ENCODE data around the gene MTURN. TPM values are rescaled to one million over a fixed set of nuclear protein-coding genes. Genes with fewer than 3 reads are reported as not detected.

MTURN gene
- total RNA-seq, 1 donor from 2014 or later: 20.1 TPM

DNA sequence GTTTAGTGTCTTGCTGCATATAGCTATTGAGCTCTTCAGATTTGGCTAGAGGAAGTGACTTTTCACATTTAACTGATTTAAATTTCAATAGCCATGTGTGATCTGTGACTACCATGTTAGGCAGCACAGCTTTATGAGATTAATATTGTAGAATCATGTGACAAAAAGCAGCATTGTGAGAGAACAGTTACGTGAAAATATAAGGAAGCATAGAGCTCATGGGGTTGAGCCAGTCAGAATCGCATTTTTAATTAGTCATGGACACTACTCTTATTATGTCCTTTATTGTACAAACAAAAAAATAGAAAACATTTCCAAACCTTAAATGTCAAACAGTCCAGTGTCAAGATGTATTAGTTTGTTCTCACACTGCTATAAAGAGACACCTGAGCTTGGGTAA lies 48.0 kb downstream of the MTURN start:
- no peak for DNase-seq (ENCODE audit: low spot score, unreplicated experiment)
- TF ChIP-seq, protein P1, sequence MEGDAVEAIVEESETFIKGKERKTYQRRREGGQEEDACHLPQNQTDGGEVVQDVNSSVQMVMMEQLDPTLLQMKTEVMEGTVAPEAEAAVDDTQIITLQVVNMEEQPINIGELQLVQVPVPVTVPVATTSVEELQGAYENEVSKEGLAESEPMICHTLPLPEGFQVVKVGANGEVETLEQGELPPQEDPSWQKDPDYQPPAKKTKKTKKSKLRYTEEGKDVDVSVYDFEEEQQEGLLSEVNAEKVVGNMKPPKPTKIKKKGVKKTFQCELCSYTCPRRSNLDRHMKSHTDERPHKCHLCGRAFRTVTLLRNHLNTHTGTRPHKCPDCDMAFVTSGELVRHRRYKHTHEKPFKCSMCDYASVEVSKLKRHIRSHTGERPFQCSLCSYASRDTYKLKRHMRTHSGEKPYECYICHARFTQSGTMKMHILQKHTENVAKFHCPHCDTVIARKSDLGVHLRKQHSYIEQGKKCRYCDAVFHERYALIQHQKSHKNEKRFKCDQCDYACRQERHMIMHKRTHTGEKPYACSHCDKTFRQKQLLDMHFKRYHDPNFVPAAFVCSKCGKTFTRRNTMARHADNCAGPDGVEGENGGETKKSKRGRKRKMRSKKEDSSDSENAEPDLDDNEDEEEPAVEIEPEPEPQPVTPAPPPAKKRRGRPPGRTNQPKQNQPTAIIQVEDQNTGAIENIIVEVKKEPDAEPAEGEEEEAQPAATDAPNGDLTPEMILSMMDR (IDR thresholded peaks at IDR 0.05; ENCODE audit: unreplicated experiment): no peak
- H3K36me3 Mint-ChIP-seq (ENCODE audit: insufficient read depth): no peaks in the 10 kb centered on the region
- H3K27me3 Mint-ChIP-seq: no peaks in the 10 kb centered on the region
- H3K9me3 Mint-ChIP-seq (ENCODE audit: low read depth): peaks cover 6% of the 10 kb centered on the region
- H3K27ac Mint-ChIP-seq: no peak overlapping the region
- no peak overlapping the region for H3K4me3 Mint-ChIP-seq (ENCODE audit: low read depth)
- H3K4me1 Mint-ChIP-seq (ENCODE audit: low read depth): peaks cover 3% of the 10 kb centered on the region

DNA sequence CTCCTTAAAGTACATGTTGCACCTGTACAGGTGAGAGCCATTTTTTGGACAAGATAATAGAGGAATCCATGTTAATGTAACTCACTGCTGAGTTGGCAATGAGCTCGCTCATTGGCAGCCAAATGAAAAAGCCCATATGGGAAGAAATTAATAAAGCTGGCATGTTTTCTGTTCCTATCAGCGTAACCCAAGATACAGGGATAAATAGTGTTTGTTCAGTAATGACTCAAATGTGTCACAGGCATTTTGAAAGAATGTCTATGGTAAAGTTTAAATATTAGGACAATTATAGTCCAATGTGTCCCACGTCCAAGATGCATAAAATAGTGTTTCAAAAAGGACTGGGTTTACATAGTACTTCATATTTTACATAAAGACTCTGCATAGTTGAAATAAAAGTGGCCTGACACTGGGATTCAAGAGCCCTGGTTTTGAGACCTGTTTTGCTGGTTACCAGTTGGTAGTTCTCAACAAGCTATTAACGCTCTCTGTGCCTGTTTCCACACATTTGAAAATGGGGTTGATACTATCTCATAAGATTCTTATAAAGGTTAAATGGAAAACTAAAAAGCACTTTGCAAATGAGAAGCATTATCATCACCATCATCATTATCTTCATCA lies 49.1 kb downstream of the MTURN start:
- Mint-ChIP-seq H3K27me3 (no peaks in the 10 kb centered on the region), H3K4me3 (ENCODE audit: low read depth) (no peak overlapping the region), H3K4me1 (ENCODE audit: low read depth) (peaks cover 3% of the 10 kb centered on the region), H3K36me3 (ENCODE audit: insufficient read depth) (no peaks in the 10 kb centered on the region), H3K27ac (no peak overlapping the region), H3K9me3 (ENCODE audit: low read depth) (peaks cover 9% of the 10 kb centered on the region)
- DNase-seq (ENCODE audit: low spot score, unreplicated experiment): no peak
- TF ChIP-seq, protein P1 (IDR thresholded peaks at IDR 0.05; ENCODE audit: unreplicated experiment): no peak

DNA sequence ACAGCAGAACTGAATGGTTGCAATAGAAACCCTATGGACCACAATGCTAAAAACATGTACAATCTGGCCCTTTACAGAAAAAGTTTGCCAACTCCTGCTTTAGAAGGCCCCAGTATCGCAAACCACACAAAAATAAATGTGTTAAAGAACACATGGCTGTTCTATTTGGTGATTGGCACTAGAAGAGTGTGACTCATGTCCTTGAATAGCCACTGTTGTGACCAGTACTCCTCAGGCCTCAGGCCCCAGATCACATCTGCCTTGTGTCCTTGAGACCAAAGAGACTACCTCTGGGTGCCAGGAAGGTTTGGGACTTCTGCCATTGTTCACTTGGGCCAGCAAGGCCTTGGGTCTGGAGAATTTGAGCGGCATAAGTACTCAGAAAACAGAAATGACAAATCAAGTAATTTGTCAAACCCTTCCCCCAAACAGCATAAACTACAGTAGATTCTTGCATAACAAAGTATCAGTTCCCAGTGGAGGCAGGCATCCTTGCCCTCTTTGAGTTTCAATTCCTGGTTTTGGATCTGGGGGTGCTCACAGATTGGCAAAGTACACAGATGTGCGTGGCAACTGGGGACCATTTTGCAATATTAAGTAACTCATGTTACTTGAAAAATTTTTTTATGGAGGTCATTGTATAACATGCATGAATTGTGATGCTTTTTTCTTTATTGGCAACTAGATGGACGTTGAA lies 50.2 kb downstream of the MTURN start:
- TF ChIP-seq, protein P1 (IDR thresholded peaks at IDR 0.05; ENCODE audit: unreplicated experiment): no peak
- Mint-ChIP-seq H3K27ac (no peak overlapping the region), H3K27me3 (no peaks in the 10 kb centered on the region), H3K9me3 (ENCODE audit: low read depth) (peaks cover 13% of the 10 kb centered on the region), H3K36me3 (ENCODE audit: insufficient read depth) (no peaks in the 10 kb centered on the region), H3K4me3 (ENCODE audit: low read depth) (no peak overlapping the region), H3K4me1 (ENCODE audit: low read depth) (peaks cover 3% of the 10 kb centered on the region)
- no peak for DNase-seq (ENCODE audit: low spot score, unreplicated experiment)

DNA sequence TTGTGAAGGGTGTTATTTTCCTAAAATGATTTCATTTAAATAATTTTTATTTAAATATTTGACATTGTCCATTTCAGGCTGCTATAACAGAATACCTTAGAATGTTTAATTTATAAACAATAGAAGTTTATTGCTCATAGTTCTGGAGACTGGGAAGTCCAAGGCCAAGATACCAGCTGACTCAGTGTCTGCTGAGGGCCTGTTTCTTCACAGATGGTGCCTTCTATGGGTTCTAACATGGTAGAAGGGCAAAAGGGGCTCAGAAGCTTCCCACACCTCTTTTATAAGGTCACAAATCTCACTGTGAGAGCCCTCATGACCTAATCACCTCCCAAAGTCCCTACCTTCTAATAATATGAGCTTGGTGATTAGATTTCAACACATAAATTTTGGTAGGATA lies 50.7 kb downstream of the MTURN start:
- Mint-ChIP-seq H3K27me3 (no peaks in the 10 kb centered on the region), H3K4me1 (ENCODE audit: low read depth) (peaks cover 3% of the 10 kb centered on the region), H3K27ac (no peak overlapping the region), H3K4me3 (ENCODE audit: low read depth) (no peak overlapping the region), H3K36me3 (ENCODE audit: insufficient read depth) (no peaks in the 10 kb centered on the region), H3K9me3 (ENCODE audit: low read depth) (peaks cover 13% of the 10 kb centered on the region)
- TF ChIP-seq, protein P1 (IDR thresholded peaks at IDR 0.05; ENCODE audit: unreplicated experiment): no peak
- DNase-seq (ENCODE audit: low spot score, unreplicated experiment): no peak

DNA sequence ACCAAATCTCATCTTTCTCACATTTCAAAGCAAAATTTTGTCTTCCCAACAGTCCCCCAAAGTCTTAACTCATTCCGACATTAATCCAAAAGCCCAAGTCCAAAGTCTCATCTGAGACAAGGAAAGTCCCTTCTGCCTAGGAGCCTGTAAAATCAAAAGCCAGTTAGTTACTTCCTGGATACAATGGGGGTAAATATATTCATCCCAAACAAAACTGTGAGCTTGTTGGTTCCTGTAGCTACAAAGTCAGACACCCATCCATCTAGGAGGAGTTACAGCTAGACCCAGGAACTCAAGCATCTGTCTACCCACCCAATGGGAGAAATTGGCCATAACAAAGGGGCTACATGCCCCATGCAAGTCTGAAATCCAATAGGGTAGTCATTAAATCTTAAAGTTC lies 51.9 kb downstream of the MTURN start:
- Mint-ChIP-seq H3K27ac (no peak overlapping the region), H3K9me3 (ENCODE audit: low read depth) (peaks cover 13% of the 10 kb centered on the region), H3K4me3 (ENCODE audit: low read depth) (no peak overlapping the region), H3K27me3 (no peaks in the 10 kb centered on the region), H3K4me1 (ENCODE audit: low read depth) (peaks cover 3% of the 10 kb centered on the region), H3K36me3 (ENCODE audit: insufficient read depth) (no peaks in the 10 kb centered on the region)
- no peak for DNase-seq (ENCODE audit: low spot score, unreplicated experiment)
- TF ChIP-seq, protein P1 (IDR thresholded peaks at IDR 0.05; ENCODE audit: unreplicated experiment): no peak

Measured in progenitor cell of endocrine pancreas (in vitro differentiated cells).